HG02763 (cell line): ENCODE measurements around the gene RAB4A.

ENCODE experiments used
- ATAC-seq: cut with Tn5 transposase; IDR thresholded peaks from one replicate; pipeline ENCODE4 v1.9.1; 2021; ENCODE audit warnings: mild to moderate bottlenecking, moderate library complexity; ENCODE audit not compliant: unreplicated experiment

The RAB4A gene

GRCh38 chr1:229328598-229329362 lies 57.9 kb downstream of the RAB4A start:
- ATAC-seq: no peak

GRCh38 chr1:229334269-229334668 lies 63.4 kb downstream of the RAB4A start:
- ATAC-seq: no peak

- ATAC-seq: no peak
Observed at GRCh38 chr1:229334716-229335115, 63.8 kb downstream of the RAB4A start.

GRCh38 chr1:229336345-229336744 lies 65.4 kb downstream of the RAB4A start:
- ATAC-seq: no peak

DNA sequence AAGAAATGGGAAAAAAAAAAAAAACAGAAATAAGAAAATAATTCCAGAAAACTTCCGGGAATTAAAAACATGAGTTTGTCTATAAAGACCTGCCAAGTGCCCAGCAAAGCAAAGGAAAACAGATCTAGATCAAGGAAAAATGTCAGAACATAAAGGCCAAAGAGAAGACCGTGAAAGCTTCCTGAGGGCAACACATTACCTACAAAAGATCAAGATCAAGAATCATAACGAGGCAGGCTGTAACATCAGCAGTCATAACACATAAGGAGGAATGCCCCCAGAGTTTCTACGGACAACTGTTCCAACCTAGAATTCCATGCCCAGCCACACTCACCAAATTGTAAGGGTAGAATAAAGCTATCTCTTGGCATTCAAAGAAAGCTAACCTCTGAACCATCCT lies 68.2 kb downstream of the RAB4A start:
- ATAC-seq: no peak

GRCh38 chr1:229339520-229339919 lies 68.6 kb downstream of the RAB4A start:
- ATAC-seq: no peak

DNA sequence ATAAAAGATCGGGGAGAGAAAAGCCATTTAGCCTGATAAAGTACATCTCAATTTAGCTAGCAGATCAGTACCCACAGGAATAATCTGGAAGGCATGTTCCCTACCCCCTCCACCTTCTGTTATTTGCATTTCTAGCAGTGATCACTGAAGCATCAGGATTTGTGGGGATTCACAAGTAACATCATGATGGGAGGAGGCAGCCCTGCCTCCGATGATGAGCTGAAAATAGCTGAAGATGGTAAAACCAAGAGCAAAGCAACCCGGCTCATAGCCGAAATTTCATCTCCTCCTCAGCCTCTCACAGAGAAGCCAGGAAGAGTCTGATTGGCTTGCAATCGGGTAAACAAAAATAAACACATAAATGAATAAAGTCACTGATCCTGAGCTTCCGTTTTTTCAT lies 69.6 kb downstream of the RAB4A start:
- ATAC-seq: no peak

- peak; percentile 73 for ATAC-seq
Observed at GRCh38 chr1:229341774-229342655, 71.1 kb downstream of the RAB4A start.

DNA sequence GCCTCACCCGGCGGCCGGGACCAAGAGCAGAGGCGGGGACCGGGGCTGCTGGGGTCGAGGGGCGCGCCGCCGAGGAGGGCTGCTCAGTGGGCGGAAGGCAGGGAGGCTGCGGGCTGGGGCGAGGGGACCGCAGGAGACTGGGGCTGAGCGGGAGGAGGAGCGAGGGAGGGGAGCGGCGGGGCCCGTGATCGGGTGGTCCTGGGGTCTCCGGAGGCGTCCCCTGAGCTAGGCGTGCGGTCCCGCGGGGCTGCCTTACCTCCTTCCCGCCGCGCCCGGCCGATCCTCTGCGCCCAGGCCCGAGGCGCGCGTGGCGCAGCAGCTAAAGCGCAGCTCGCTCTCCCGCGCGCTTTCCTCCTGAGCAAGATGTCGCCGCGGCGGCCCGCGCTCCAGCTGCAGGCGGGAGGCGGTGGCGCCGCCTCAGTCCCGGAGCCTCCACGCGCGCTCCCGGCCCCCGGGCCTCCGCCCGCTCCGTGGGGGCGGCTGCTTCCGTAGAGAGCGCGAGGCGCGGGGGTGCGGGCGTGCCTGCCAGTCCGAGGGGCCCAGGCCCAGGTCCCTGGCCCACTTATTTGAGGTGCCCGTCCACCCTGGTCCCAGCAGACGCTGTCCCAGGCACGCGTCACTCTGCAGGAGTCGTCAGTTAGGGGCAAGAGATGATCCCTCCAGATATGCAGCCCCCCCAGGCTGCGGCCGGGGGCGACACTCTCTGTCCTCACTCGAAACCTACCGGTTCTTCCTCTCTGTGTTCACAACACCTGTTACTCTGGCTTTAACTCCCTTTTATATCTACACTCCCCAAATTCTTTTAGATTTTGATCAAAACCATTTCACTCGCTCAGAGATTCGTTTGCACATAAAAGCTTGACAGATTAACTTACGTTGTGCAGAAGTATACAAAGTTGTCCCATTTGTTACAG lies 72.0 kb downstream of the RAB4A start, which contains the start of gene CCSAP:
TSS of gene CCSAP (minus strand) at position 392 of the 914 bp plus-strand sequence. CDS start 582 bp downstream, outside the sequence.
- peak; percentile 44 for ATAC-seq

DNA sequence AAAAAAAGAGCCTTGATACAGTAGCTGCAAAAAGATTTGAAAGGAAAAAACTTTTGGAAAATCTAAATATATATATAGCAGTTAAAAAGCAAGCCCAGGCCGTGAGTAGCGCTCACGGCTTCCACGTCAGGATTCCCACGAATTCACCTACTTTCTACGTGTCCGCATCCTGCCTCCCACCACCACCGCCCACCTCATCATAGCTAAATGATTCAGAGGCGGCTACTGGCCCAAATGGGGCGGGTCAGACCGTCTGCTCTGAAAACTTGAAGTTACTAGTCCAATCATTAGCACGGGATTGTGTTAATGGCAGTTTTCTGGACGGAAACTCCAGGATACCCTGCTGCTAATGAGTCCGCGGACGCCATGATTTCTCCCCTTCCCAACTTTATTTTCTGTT lies 73.2 kb downstream of the RAB4A start:
- no peak for ATAC-seq

DNA sequence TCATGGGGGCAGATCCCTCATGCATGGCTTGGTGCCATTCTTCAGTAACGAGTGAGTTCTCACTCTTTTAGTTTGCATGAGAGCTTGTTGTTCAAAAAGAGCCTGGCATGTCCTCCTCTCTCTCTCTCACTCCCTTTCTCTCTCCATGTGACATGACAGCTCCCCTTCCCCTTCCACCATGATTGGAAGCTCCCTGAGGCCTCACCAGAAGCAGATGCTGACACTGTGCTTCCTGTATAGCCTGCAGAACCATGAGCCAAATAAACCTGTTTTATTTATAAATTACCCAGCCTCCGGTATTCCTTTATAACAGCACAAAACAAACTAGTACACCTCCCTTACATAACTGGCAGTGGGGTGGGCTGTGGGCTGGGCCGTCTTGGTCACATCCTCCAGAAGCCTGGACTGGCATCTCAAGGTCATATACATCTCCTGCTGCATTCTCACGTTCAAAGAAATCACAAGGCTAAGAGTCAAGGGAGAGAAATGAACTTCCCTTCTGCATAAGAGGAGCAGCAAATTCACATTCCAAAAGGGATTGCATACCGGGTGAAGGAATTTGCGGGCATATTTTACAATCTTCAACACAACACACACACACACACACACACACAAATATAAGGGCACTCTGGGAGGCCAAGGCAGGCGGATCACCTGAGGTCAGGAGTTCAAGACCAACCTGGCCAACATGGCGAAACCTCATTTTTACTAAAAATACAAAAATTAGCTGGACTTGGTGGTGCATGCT lies 74.2 kb downstream of the RAB4A start:
- ATAC-seq: no peak

- ATAC-seq: no peak
Observed at GRCh38 chr1:229347528-229347927, 76.6 kb downstream of the RAB4A start.

GRCh38 chr1:229349463-229350385 lies 78.8 kb downstream of the RAB4A start:
- ATAC-seq: no peak

- no peak for ATAC-seq
Observed at GRCh38 chr1:229352975-229353374, 82.1 kb downstream of the RAB4A start.

DNA sequence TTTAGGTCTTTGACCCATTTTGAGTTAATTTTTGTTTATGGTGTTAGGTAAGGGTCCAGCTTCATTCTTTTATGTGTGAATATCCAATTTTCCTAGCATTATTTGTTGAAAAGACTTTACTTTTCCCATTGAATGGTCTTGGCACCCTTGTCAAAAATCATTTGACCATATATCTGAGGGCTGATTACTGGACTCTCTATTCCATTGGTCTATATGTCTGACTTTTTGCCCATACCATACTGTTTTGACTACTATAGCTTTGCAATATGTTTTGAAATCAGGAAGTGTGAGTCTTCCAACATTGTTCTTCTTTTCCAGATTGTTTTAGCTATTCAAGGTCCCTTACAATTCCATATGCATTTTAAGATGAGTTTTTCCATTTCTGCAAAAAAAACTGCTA lies 83.3 kb downstream of the RAB4A start:
- ATAC-seq: no peak
